GM21381 (cell line): Measurements from ENCODE around the gene NXN.
"Not testable (repeated sequence)": the region's sequence is repeated elsewhere in the genome, so short reads cannot be mapped to it uniquely, and the experiment has no call there.

Source experiments
- ATAC-seq: cut with Tn5 transposase; IDR thresholded peaks from one replicate; pipeline ENCODE4 v1.9.1; 2021; ENCODE audit warnings: mild to moderate bottlenecking, moderate library complexity; ENCODE audit not compliant: unreplicated experiment

NXN gene

GRCh38 chr17:957856-958421 is 21.6 kb downstream of the NXN start:
- no peak for ATAC-seq

- ATAC-seq: no peak
Observed at GRCh38 chr17:956905-957304, 22.7 kb downstream of the NXN start.

- ATAC-seq: no peak
Observed at GRCh38 chr17:954431-955164, 25.0 kb downstream of the NXN start.

- no peak for ATAC-seq
Observed at GRCh38 chr17:953767-954166, 25.8 kb downstream of the NXN start.

GRCh38 chr17:952592-952991 is 27.0 kb downstream of the NXN start:
- not testable (repeated sequence) for ATAC-seq

- no peak for ATAC-seq
Observed at GRCh38 chr17:951325-952132, 28.0 kb downstream of the NXN start.

GRCh38 chr17:949623-950303 is 29.8 kb downstream of the NXN start:
- no peak for ATAC-seq

- ATAC-seq: no peak
Observed at GRCh38 chr17:948284-948852, 31.2 kb downstream of the NXN start.

- no peak for ATAC-seq
Observed at GRCh38 chr17:946510-947236, 32.9 kb downstream of the NXN start.

- ATAC-seq: no peak
Observed at GRCh38 chr17:945672-946071, 33.9 kb downstream of the NXN start.

- ATAC-seq: no peak
Observed at GRCh38 chr17:944266-944826, 35.2 kb downstream of the NXN start.

GRCh38 chr17:935485-935884 is 44.1 kb downstream of the NXN start:
- ATAC-seq: no peak

GRCh38 chr17:933312-934073 is 46.1 kb downstream of the NXN start:
- ATAC-seq: no peak

- ATAC-seq: no peak
Observed at GRCh38 chr17:930258-930657, 49.3 kb downstream of the NXN start.

- no peak for ATAC-seq
Observed at GRCh38 chr17:929586-929985, 50.0 kb downstream of the NXN start.

GRCh38 chr17:927611-928461 is 51.7 kb downstream of the NXN start:
- no peak for ATAC-seq

- ATAC-seq: no peak
Observed at GRCh38 chr17:925817-926216, 53.8 kb downstream of the NXN start.

GRCh38 chr17:924711-925475 is 54.7 kb downstream of the NXN start:
- ATAC-seq: no peak
